GM20431 (cell line): ENCODE measurements around the gene WNK1.
"Not testable (repeated sequence)": the region's sequence is repeated elsewhere in the genome, so short reads cannot be mapped to it uniquely, and the experiment has no call there.

Source experiments
- in situ Hi-C: fragments of 300-500 bp; cut with MseI, MboI; formaldehyde crosslinking; loops from one replicate; pipeline ENCODE4 v1.15.0; 2020; ENCODE audit warnings: low sequenced_read_pairs; ENCODE audit not compliant: unreplicated experiment

WNK1 gene

GRCh38 chr12:739349-739748, 13.0 kb upstream of the WNK1 start:
- in situ Hi-C loops, result no loop called here

GRCh38 chr12:740921-741320, 11.5 kb upstream of the WNK1 start:
- in situ Hi-C loops, result no loop called here

- in situ Hi-C loops, result no loop called here
These were observed 2.6 kb upstream of the WNK1 start for GRCh38 chr12:749751-750270.

GRCh38 chr12:750366-751191, 1.8 kb upstream of the WNK1 start:
- in situ Hi-C loops, result no loop called here

GRCh38 chr12:751192-751998, 984 bp upstream of the WNK1 start:
- in situ Hi-C loops, result no loop called here

GRCh38 chr12:752695-753610, 574 bp downstream of the WNK1 start:
- in situ Hi-C loops, result no loop called here

GRCh38 chr12:753611-754472, 1.5 kb downstream of the WNK1 start:
- in situ Hi-C loops, result no loop called here

GRCh38 chr12:754473-754820, 2.1 kb downstream of the WNK1 start:
- in situ Hi-C loops, result no loop called here

- in situ Hi-C loops, result no loop called here
These were observed 2.6 kb downstream of the WNK1 start for GRCh38 chr12:754851-755562.

- in situ Hi-C loops, result no loop called here
These were observed 7.2 kb downstream of the WNK1 start for GRCh38 chr12:759628-760027.

- in situ Hi-C loops, result no loop called here
These were observed 8.9 kb downstream of the WNK1 start for GRCh38 chr12:761256-761655.

- in situ Hi-C loops, result no loop called here
These were observed 13.5 kb downstream of the WNK1 start for GRCh38 chr12:765840-766239.

GRCh38 chr12:768434-768833, 16.1 kb downstream of the WNK1 start:
- in situ Hi-C loops, result no loop called here

- in situ Hi-C loops, result no loop called here
These were observed 18.1 kb downstream of the WNK1 start for GRCh38 chr12:770479-770878.

- in situ Hi-C loops, result no loop called here
These were observed 19.8 kb downstream of the WNK1 start for GRCh38 chr12:772056-772697.

GRCh38 chr12:774051-774614, 21.8 kb downstream of the WNK1 start:
- in situ Hi-C loops, result no loop called here

GRCh38 chr12:775973-776771, 23.8 kb downstream of the WNK1 start:
- in situ Hi-C loops, result not testable (repeated sequence)
